NCI-H1417 treated with DMSO at 0.1 percent for 48 hours (cell line): ENCODE data around the gene PKP4.
"Not testable (repeated sequence)": the region's sequence is repeated elsewhere in the genome, so short reads cannot be mapped to it uniquely, and the experiment has no call there.

ENCODE experiments used
- DNase-seq: peaks from one replicate; lab custom pipeline; 2025; lab: John Stamatoyannopoulos, UW

The PKP4 gene

GRCh38 chr2:158456309-158457066, at the start of gene PKP4, which contains the start of gene CCDC148:
PKP4 (plus strand) TSS chr2:158456952; CDS start chr2:158533185, 76,233 bp downstream.
CCDC148 (minus strand) TSS chr2:158456753; CDS start chr2:158456439, 314 bp downstream.
- peak; percentile 5 for DNase-seq

GRCh38 chr2:158407031-158407430, 49.7 kb upstream of the PKP4 start:
- DNase-seq: no peak

GRCh38 chr2:158410132-158410531, 46.6 kb upstream of the PKP4 start:
- no peak for DNase-seq

- no peak for DNase-seq
These were observed 45.0 kb upstream of the PKP4 start for GRCh38 chr2:158411748-158412147.

- no peak for DNase-seq
These were observed 44.5 kb upstream of the PKP4 start for GRCh38 chr2:158412206-158412605.

- no peak for DNase-seq
These were observed 43.2 kb upstream of the PKP4 start for GRCh38 chr2:158413581-158413980.

GRCh38 chr2:158414538-158414937, 42.2 kb upstream of the PKP4 start:
- no peak for DNase-seq

GRCh38 chr2:158432117-158432516, 24.6 kb upstream of the PKP4 start:
- no peak for DNase-seq

GRCh38 chr2:158433716-158434115, 23.0 kb upstream of the PKP4 start:
- not testable (repeated sequence) for DNase-seq

- DNase-seq: not testable (repeated sequence)
These were observed 17.7 kb upstream of the PKP4 start for GRCh38 chr2:158439062-158439461.

- no peak for DNase-seq
These were observed 13.1 kb upstream of the PKP4 start for GRCh38 chr2:158443606-158444005.

GRCh38 chr2:158457092-158457825, 507 bp downstream of the PKP4 start:
- no peak for DNase-seq

- no peak for DNase-seq
These were observed 1.3 kb downstream of the PKP4 start for GRCh38 chr2:158457826-158458616.

GRCh38 chr2:158458617-158458920, 1.8 kb downstream of the PKP4 start:
- no peak for DNase-seq

GRCh38 chr2:158459161-158460003, 2.6 kb downstream of the PKP4 start:
- DNase-seq: no peak

GRCh38 chr2:158460632-158461297, 4.0 kb downstream of the PKP4 start:
- DNase-seq: no peak

- DNase-seq: no peak
These were observed 6.8 kb downstream of the PKP4 start for GRCh38 chr2:158463496-158464095.

- DNase-seq: no peak
These were observed 7.9 kb downstream of the PKP4 start for GRCh38 chr2:158464426-158465281.

- no peak for DNase-seq
These were observed 10.5 kb downstream of the PKP4 start for GRCh38 chr2:158467248-158467647.

GRCh38 chr2:158472829-158473228, 16.1 kb downstream of the PKP4 start:
- DNase-seq: not testable (repeated sequence)
